Thyroid gland (tissue), 4 donors: Measurements from ENCODE around the gene ATP2A3. TPM values are rescaled to one million over a fixed set of nuclear protein-coding genes. Genes with fewer than 3 reads are reported as not detected.
A peak's percentile ranks its signal among the peaks of the same experiment; 100 is the strongest.

Experiments
- DNase-seq, 2 donors: peaks; one replicate each; pipeline ENCODE4 v3.0.0-alpha.2; 2019
- H3K27ac ChIP-seq, 3 donors: fragments of 200-600 bp; sonication (generic); 1 replicate in 2 of 3; 2 replicates in 1 of 3; pipeline ENCODE4 v1.5.1; 2016 to 2019; ENCODE audit warnings: mild to moderate bottlenecking in 1 of 3, moderate library complexity in 1 of 3
- H3K27me3 ChIP-seq: fragments of 200-600 bp; sonication (generic); one replicate; pipeline ENCODE4 v1.5.1; 2019
- H3K36me3 ChIP-seq, 2 donors: fragments of 200-600 bp; sonication (generic); one replicate each; pipeline ENCODE4 v1.5.1; 2016 to 2019
- H3K4me1 ChIP-seq, 2 donors: fragments of 200-600 bp; sonication (generic); one replicate each; pipeline ENCODE4 v1.5.1; 2017 to 2019
- H3K4me3 ChIP-seq, 3 donors: fragments of 200-600 bp; sonication (generic); replicated peaks in 1 of 3; 1 replicate in 2 of 3; 2 replicates in 1 of 3; pipeline ENCODE4 v1.5.1; 2016; ENCODE audit warnings: mild to moderate bottlenecking in 1 of 3
- H3K9me3 ChIP-seq: fragments of 200-600 bp; sonication (generic); one replicate; pipeline ENCODE4 v1.5.1; 2017
- POLR2A ChIP-seq, 2 donors: fragments of 450-650 bp; IDR thresholded peaks; one replicate each; pipeline ENCODE4 v1.6.1; 2017; ENCODE audit warnings: antibody characterized with exemption in 2 of 2, mild to moderate bottlenecking in 2 of 2, moderate library complexity in 1 of 2
- WGBS, 2 donors: methylation state at CpG; one replicate each; pipeline ENCODE4 v1.1.5; 2017; 5-methylcytosine and 5-hydroxymethylcytosine counted together
- intact Hi-C: fragments of 100-400 bp; cut with DNase I; formaldehyde crosslinking; loops from one replicate; pipeline ENCODE4 v1.15.1; 2023
- total RNA-seq, 4 donors: library from RNA; depleted of rRNA; stranded (reverse); fragments of >200 nt; gene quantifications; one replicate each; pipeline ENCODE4 v1.2.3, GENCODE V29; 2016
- TF ChIP-seq, protein P1 (sequence below), 6 experiments: fragments of 200-600 bp in 3 of 6; fragments of 450-650 bp in 3 of 6; sonication (generic) in 3 of 6; IDR thresholded peaks; one replicate each; pipeline ENCODE4 v1.5.1; 2016 to 2019; ENCODE audit warnings: antibody characterized with exemption in 6 of 6, mild to moderate bottlenecking in 2 of 6, inconsistent platforms in 1 of 6, moderate library complexity in 1 of 6

The ATP2A3 gene
- total RNA-seq, 4 donors from 2014 or later = 6.9 to 18.6 (median 9.1) TPM

DNA sequence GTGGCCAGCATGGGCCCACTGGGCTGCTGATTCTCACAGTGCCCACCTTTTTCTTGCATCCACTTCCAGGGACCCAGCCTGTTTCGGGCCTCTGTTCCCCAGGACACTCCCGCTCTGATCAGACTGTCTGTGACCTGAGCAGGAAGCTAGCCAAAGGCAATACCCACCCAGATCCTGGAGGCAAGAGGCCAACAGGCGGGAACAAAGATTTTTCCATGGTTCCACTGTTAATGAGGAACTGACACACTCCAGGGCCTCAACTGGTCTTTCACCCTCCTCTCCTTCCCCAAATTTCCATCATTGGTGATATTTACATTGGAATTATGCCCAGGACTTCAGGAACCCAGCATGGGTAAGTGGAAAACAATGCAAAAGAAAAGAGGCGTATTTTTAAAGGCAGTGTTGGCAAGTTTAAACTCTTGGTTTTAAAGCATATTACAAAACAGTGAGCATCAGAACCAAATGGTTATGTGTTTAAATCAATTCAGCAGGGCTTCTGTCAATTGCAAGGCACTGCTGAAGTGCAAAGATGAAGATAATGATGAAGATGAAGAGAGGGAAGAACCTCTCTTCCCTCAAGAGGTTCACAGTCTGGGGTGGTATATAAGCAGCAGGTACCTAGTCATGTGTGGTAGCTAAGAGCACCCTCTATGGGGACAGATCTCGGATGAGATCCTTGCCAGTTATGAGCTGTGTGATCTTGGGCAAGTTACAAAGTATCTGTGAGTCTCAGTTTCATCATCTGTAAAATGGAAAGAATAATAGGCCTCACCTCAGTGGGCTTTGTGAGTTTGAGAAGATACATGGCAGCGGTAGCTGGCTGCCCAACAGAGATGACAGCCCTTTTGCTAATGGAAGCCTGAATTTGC is 14.4 kb upstream of the ATP2A3 start:
- 83 to 93% methylated on average over 6 of the region's 6 CpGs for WGBS, 2 donors
- TF ChIP-seq POLR2A (IDR thresholded peaks at IDR 0.05) = no peak
- TF ChIP-seq, protein P1, sequence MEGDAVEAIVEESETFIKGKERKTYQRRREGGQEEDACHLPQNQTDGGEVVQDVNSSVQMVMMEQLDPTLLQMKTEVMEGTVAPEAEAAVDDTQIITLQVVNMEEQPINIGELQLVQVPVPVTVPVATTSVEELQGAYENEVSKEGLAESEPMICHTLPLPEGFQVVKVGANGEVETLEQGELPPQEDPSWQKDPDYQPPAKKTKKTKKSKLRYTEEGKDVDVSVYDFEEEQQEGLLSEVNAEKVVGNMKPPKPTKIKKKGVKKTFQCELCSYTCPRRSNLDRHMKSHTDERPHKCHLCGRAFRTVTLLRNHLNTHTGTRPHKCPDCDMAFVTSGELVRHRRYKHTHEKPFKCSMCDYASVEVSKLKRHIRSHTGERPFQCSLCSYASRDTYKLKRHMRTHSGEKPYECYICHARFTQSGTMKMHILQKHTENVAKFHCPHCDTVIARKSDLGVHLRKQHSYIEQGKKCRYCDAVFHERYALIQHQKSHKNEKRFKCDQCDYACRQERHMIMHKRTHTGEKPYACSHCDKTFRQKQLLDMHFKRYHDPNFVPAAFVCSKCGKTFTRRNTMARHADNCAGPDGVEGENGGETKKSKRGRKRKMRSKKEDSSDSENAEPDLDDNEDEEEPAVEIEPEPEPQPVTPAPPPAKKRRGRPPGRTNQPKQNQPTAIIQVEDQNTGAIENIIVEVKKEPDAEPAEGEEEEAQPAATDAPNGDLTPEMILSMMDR (IDR thresholded peaks at IDR 0.05) = no peak
- DNase-seq = no peak
- Histone ChIP-seq H3K27ac (peak overlapping the region in 2 of 3 donors; percentile 91 to 93), H3K4me3 (no peak overlapping the region), H3K27me3 (no peaks in the 10 kb centered on the region), H3K36me3 (no peaks in the 10 kb centered on the region), H3K4me1 (peaks cover 22 to 24% of the 10 kb centered on the region in 2 donors), H3K9me3 (no peaks in the 10 kb centered on the region)
- intact Hi-C loops = no loop called here

DNA sequence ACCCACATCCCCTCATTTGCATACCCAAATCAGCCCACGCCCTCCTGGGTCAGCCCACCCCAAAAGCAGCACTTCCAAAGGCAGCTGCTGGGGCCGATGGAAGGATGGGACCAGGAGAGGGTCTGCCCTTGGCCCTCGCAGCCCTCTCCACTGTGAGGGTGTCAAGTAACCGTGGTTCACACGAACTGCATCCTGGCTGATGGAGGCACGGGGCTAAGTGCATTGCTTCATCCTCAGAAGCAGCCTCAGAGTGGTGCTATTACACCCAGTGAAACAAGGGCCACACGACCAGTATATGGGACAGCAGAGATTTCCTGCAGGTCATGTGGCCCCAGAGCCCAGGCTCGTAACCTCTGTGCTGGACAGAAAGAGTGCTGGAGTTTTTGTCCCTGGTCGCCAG is 13.2 kb upstream of the ATP2A3 start:
- intact Hi-C loops = no loop called here
- 68 to 71% methylated on average over 5 to 9 of the region's 9 CpGs for WGBS, 2 donors
- H3K27ac ChIP-seq = peak overlapping the region; percentile 89 to 93 (median 91)

DNA sequence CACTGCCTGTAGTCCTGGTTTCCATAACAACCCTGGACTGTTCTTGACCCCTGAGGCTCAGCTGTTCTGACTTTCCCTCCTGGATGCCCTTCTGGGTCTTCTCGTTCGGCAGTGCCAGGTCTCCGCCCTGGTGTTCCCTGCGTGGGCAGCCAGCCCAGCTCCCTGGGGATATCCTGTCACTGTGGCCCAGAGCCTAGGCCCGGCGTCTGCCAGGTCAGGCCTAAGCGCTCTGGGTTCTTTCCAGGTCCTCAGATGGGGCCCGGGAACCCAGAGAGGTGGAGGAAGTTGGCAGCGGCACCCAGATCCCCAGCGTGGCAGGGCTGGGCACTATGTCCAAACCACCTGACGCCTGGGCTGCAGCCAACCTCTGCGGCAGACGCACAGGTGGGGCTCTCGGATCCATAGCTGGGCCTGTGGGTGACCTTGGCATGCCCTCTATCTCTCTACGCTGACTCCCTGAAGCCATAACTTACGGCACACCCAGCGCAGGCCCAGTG is 12.5 kb upstream of the ATP2A3 start:
- peak; percentile 99 for DNase-seq
- H3K27me3 ChIP-seq = no peaks in the 10 kb centered on the region
- H3K4me1 ChIP-seq = peaks cover 22 to 23% of the 10 kb centered on the region in 2 donors
- intact Hi-C loops = no loop called here
- no peak overlapping the region for H3K4me3 ChIP-seq
- H3K9me3 ChIP-seq = no peaks in the 10 kb centered on the region
- WGBS, 2 donors = 13% methylated on average over 4 of the region's 17 CpGs; no CpG with 5 or more reads in 1 of the 2 donors
- no peaks in the 10 kb centered on the region for H3K36me3 ChIP-seq
- H3K27ac ChIP-seq = peak overlapping the region; percentile 89 to 93 (median 91)
- TF ChIP-seq, protein P1 (IDR thresholded peaks at IDR 0.05) = no peak
- TF ChIP-seq POLR2A (IDR thresholded peaks at IDR 0.05) = no peak

More for the DNA sequence above, 13.2 kb upstream of the ATP2A3 start:
- no peaks in the 10 kb centered on the region for H3K9me3 ChIP-seq
- H3K4me1 ChIP-seq = peaks cover 22 to 23% of the 10 kb centered on the region in 2 donors
- no peaks in the 10 kb centered on the region for H3K27me3 ChIP-seq
- no peak for TF ChIP-seq POLR2A (IDR thresholded peaks at IDR 0.05)
- TF ChIP-seq, protein P1 (IDR thresholded peaks at IDR 0.05) = no peak
- no peak overlapping the region for H3K4me3 ChIP-seq
- no peaks in the 10 kb centered on the region for H3K36me3 ChIP-seq
- peak; percentile 17 to 19 for DNase-seq

DNA sequence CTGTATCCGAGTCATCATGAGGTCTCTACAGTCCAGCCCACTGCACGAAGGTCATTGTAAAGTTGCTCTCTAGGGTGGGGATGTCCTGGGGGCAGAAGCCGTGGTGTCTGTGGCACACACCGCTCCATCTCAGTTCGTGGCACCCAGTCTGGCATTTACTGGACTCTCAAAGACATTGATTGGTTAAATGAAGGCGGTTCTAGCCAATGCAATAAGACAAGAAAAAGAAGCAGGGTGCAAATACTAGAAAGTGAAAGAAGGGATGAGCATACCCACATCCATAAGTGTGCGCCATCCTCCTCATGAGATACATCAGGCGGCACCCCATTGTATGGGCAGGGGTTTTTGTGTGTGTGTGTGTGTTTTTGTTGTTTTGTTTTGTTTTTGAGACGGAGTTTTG is 10.7 kb upstream of the ATP2A3 start:
- Histone ChIP-seq H3K4me3 (no peak overlapping the region), H3K9me3 (no peaks in the 10 kb centered on the region), H3K36me3 (no peaks in the 10 kb centered on the region), H3K27ac (no peak overlapping the region), H3K4me1 (peaks cover 22 to 23% of the 10 kb centered on the region in 2 donors), H3K27me3 (no peaks in the 10 kb centered on the region)
- 93 to 98% methylated on average over 9 of the region's 9 CpGs for WGBS, 2 donors
- no peak for DNase-seq
- intact Hi-C loops = no loop called here
- TF ChIP-seq, protein P1 (IDR thresholded peaks at IDR 0.05) = no peak
- TF ChIP-seq POLR2A (IDR thresholded peaks at IDR 0.05) = no peak

DNA sequence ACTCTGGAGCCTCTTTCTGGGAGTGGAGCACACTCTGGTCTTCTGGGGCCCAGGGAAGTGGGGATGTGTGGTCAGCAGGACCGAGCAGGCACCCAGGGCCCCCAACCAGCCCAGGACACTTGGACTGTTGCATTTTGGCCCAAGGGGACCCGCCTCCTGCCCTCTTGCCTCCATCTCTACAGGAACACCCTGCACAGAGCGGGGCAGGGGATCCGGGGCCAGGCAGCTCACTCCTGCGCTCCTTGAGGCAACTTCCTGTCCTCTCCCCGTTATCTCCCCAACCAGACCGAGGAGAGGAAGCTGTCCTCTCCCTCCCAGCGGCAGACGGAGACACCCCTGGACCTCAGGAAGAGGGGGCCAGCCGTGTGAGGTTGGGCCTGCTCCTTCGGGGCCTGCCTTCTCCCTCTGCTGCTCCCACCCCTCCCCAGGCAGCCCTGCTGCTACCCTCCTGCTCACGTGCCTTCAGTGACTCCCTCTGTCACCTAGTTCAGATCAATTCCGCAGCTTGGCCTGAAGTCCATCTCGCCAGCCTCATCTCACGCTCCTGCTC is 10.0 kb upstream of the ATP2A3 start:
- H3K27ac ChIP-seq = no peak overlapping the region
- TF ChIP-seq POLR2A (IDR thresholded peaks at IDR 0.05) = no peak
- TF ChIP-seq, protein P1 (IDR thresholded peaks at IDR 0.05) = no peak
- intact Hi-C loops = no loop called here
- no peaks in the 10 kb centered on the region for H3K36me3 ChIP-seq
- DNase-seq = no peak
- WGBS, 2 donors = 75 to 81% methylated on average over 15 of the region's 15 CpGs
- no peak overlapping the region for H3K4me3 ChIP-seq
- H3K4me1 ChIP-seq = peaks cover 22 to 23% of the 10 kb centered on the region in 2 donors
- H3K27me3 ChIP-seq = no peaks in the 10 kb centered on the region
- no peaks in the 10 kb centered on the region for H3K9me3 ChIP-seq
